Thoracic aorta (tissue), 2 donors: ENCODE results near the gene MVB12B. TPM values are rescaled to one million over a fixed set of nuclear protein-coding genes. Genes with fewer than 3 reads are reported as not detected.
A peak's percentile ranks its signal among the peaks of the same experiment; 100 is the strongest.

Experiments
- ATAC-seq: fragments of 150-250 bp; one replicate; pipeline ENCODE4 v1.8.0; 2017; ENCODE audit warnings: low read depth; ENCODE audit not compliant: insufficient number of reproducible peaks, low FRiP score
- DNase-seq: peaks from one replicate; pipeline ENCODE4 v3.0.0-alpha.2; 2020; ENCODE audit warnings: low spot score
- H3K27ac ChIP-seq, 2 donors: fragments of 200-600 bp; sonication (generic); 1 replicate in 1 of 2; 2 replicates in 1 of 2; pipeline ENCODE4 v1.5.1; 2016; ENCODE audit warnings: mild to moderate bottlenecking in 2 of 2, moderate library complexity in 2 of 2
- H3K27me3 ChIP-seq: fragments of 200-600 bp; sonication (generic); replicated peaks from 2 replicates; pipeline ENCODE4 v1.6.0; 2016; ENCODE audit warnings: mild to moderate bottlenecking; ENCODE audit not compliant: insufficient read depth
- H3K36me3 ChIP-seq: fragments of 200-600 bp; sonication (generic); one replicate; pipeline ENCODE4 v1.5.1; 2016
- H3K4me1 ChIP-seq, 2 donors: fragments of 200-600 bp; sonication (generic); 1 replicate in 1 of 2; 2 replicates in 1 of 2; pipeline versions ENCODE4 v1.5.1 to v1.6.0; 2016; ENCODE audit warnings: low read depth in 2 of 2, mild to moderate bottlenecking in 1 of 2; ENCODE audit not compliant: control insufficient read depth in 1 of 2
- H3K4me3 ChIP-seq: fragments of 200-600 bp; sonication (generic); 2 replicates; pipeline ENCODE4 v1.5.1; 2016; ENCODE audit warnings: mild to moderate bottlenecking
- H3K9me3 ChIP-seq: fragments of 200-600 bp; sonication (generic); 2 replicates; pipeline ENCODE4 v1.5.1; 2016
- total RNA-seq, 2 donors: library from RNA; depleted of rRNA; stranded (reverse); fragments of >200 nt; gene quantifications; one replicate each; pipeline versions ENCODE4 v1.1.0 to v1.2.3, GENCODE V29; 2016
- TF ChIP-seq, protein P1 (sequence below): fragments of 200-600 bp; sonication (generic); IDR thresholded peaks from one replicate; pipeline ENCODE4 v1.5.1; 2019; ENCODE audit warnings: antibody characterized with exemption

MVB12B gene
- total RNA-seq, 2 donors from 2014 or later = 18.4 to 21.7 TPM

DNA sequence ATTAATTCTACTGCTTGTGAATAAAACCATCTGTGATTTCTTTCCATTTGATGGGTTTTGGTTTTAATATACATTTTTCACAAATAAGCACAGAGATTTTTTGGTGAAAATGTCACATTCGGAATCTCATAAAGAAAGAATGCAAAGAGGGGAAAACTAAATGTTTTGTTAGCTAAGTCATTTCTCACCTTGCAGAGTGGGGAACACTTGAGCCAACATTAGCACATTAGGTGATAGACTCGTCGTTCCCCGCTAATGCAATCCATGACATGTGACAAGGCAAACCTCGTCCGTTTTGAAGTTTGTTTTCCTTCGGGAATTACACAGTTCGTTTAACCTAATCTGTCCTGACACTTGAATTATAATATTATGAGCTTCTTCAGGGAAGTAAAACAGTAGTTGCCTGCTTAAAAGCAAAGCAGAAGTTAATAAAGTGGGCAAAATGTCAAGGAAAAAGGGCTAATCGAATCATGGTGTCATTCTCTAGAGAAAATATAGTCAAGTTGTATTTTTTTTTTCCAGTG lies 191.3 kb downstream of the MVB12B start:
- Histone ChIP-seq H3K4me3 (peak overlapping the region; percentile 72), H3K27me3 (peaks cover 4% of the 10 kb centered on the region), H3K27ac (no peak overlapping the region), H3K9me3 (no peaks in the 10 kb centered on the region), H3K4me1 (peaks cover 9 to 18% of the 10 kb centered on the region in 2 donors), H3K36me3 (no peaks in the 10 kb centered on the region)
- no peak for DNase-seq
- TF ChIP-seq, protein P1, sequence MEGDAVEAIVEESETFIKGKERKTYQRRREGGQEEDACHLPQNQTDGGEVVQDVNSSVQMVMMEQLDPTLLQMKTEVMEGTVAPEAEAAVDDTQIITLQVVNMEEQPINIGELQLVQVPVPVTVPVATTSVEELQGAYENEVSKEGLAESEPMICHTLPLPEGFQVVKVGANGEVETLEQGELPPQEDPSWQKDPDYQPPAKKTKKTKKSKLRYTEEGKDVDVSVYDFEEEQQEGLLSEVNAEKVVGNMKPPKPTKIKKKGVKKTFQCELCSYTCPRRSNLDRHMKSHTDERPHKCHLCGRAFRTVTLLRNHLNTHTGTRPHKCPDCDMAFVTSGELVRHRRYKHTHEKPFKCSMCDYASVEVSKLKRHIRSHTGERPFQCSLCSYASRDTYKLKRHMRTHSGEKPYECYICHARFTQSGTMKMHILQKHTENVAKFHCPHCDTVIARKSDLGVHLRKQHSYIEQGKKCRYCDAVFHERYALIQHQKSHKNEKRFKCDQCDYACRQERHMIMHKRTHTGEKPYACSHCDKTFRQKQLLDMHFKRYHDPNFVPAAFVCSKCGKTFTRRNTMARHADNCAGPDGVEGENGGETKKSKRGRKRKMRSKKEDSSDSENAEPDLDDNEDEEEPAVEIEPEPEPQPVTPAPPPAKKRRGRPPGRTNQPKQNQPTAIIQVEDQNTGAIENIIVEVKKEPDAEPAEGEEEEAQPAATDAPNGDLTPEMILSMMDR = no peak
- ATAC-seq = no peak

DNA sequence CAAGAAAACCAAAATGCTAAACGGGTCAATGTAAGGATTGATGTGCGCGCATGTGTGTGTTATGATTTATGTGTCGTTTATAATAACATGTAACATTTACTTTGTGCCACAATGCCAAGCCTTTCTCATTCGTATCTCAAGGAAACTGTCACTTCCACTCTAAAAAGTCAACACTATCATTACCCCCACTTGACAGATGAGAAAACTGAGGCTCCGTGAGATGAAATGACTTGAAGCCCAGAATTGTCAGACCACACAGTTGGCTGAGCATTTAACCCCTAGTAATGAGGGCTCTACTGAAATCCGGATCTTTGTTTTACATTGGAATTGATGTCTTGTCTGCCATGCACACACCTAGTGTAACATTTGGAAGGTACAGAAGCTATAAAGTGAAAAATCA lies 192.1 kb downstream of the MVB12B start:
- Histone ChIP-seq H3K9me3 (no peaks in the 10 kb centered on the region), H3K4me3 (no peak overlapping the region), H3K36me3 (no peaks in the 10 kb centered on the region), H3K27ac (no peak overlapping the region), H3K4me1 (peaks cover 9 to 24% of the 10 kb centered on the region in 2 donors), H3K27me3 (peaks cover 4% of the 10 kb centered on the region)
- ATAC-seq (no peak), DNase-seq (no peak)
- TF ChIP-seq, protein P1 = no peak

DNA sequence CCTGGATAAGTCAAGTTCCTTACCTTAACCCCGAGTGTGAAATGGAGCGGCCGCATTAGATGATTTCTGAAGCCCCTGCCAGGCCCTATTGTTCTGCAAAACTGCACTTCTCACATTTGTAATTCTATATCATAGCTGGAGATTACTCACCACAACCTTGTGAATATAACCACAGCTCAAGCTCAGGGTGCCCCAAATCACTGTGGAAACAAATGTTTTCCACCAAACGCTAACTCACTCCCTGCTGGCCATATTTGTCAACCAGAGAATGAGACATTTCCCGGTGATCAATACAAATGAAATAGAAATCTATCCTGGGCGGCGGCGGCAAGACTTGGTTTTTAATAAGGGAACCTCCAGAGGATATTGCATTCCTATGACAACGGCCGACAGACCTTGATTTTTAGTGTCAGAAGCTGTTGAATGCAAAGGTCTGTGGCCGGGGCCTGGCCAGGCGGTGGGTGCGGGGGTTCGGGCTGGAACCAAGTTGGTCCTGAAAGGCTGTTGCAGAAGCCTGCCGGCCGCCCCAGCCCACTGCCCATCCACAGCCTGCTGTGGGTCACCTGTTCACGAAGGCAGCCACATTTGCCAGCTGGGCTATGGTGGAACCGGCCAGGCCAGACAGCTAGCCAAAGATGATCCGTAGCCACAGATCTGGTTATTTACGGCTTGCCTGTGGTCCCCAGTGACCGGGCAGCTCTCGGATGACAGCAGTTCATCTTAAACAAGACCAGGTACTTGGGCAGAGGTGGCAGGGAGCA lies 193.2 kb downstream of the MVB12B start:
- H3K27me3 ChIP-seq = peaks cover 4% of the 10 kb centered on the region
- peaks cover 9 to 20% of the 10 kb centered on the region in 2 donors for H3K4me1 ChIP-seq
- H3K9me3 ChIP-seq = no peaks in the 10 kb centered on the region
- DNase-seq (no peak), ATAC-seq (no peak)
- TF ChIP-seq, protein P1 = no peak
- no peak overlapping the region for H3K27ac ChIP-seq
- no peak overlapping the region for H3K4me3 ChIP-seq
- H3K36me3 ChIP-seq = no peaks in the 10 kb centered on the region

DNA sequence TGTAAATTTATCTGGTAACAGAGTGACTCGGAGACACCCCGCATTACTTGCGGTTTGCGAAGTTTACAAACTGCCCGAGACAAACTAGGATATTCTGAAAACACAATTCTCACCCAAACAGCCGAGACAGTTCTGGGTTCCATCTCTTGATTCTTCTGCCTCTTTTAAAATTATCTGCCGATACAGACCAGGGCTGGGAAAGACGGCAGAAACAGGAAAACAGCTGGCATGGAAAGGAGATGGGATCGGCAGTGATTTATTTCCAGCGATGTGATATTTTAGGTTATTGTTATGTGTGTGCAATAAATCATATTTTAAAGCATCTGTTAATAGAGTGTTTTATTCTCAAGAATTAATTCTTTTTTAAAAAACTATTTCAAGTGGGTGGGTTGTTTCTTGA lies 193.8 kb downstream of the MVB12B start:
- H3K27me3 ChIP-seq = peaks cover 4% of the 10 kb centered on the region
- no peaks in the 10 kb centered on the region for H3K36me3 ChIP-seq
- TF ChIP-seq, protein P1 = no peak
- ATAC-seq (no peak), DNase-seq (no peak)
- no peak overlapping the region for H3K27ac ChIP-seq
- no peak overlapping the region for H3K4me3 ChIP-seq
- peaks cover 9 to 20% of the 10 kb centered on the region in 2 donors for H3K4me1 ChIP-seq
- H3K9me3 ChIP-seq = no peaks in the 10 kb centered on the region

DNA sequence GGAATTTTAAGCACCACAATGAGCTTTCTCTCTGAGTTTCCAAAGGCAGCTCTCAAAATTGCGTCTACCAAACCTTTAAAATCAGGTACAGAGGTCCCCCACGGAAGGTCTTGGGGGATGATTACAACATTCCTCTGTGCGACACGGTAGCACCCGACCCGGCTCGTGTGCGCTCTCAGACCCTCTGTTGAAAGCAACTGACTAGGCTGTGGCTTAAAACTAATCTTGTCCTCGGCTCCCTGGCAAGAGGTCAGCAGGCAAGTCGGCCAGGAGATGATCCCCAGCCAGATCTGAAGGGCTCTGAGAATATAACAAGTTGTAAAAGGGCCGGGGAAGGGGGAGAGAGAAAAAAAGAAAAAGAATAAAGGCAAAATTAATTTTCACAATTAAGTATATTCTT lies 194.5 kb downstream of the MVB12B start:
- no peaks in the 10 kb centered on the region for H3K9me3 ChIP-seq
- H3K36me3 ChIP-seq = no peaks in the 10 kb centered on the region
- H3K4me3 ChIP-seq = no peak overlapping the region
- H3K27me3 ChIP-seq = peaks cover 4% of the 10 kb centered on the region
- no peak for ATAC-seq
- H3K27ac ChIP-seq = no peak overlapping the region
- no peak for DNase-seq
- TF ChIP-seq, protein P1 = no peak
- H3K4me1 ChIP-seq = peaks cover 9 to 20% of the 10 kb centered on the region in 2 donors
